ENCODE results near the gene PTBP2.
"Not testable (repeated sequence)": the region's sequence is repeated elsewhere in the genome, so short reads cannot be mapped to it uniquely, and the experiment has no call there.

The PTBP2 gene

DNA sequence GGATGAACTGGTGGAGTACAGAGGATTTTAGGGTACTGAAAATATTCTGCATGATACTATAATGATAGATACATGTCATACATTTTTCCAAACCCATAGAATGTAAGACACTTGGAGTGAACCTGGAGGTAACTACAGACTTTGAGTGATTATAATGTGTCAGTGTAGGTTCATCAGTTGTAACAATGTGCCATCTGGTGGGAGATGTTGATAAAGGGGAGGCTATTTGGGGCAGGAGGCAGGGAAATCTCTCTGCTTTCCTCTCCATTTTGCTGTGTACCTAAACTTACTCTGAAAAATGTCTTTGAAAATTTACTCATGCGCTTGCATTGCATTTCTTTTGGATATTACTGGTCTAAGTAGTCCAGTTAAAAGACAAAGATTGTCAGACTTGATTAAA is 35.2 kb downstream of the PTBP2 start:
- Histone ChIP-seq H3K79me2 (ENCODE audit: low read length) (no peaks in the 10 kb centered on the region), H3K27me3 (ENCODE audit: low read depth, low read length) (no peaks in the 10 kb centered on the region), H3K9me3 (ENCODE audit: insufficient read depth, low read length) (no peaks in the 10 kb centered on the region), H3K4me2 (ENCODE audit: low read length) (no peak overlapping the region), H3K4me1 (ENCODE audit: low read length) (no peaks in the 10 kb centered on the region), H3K27ac (ENCODE audit: low read length) (no peak overlapping the region), H2AFZ (ENCODE audit: low read depth, low read length) (no peak overlapping the region), H4K20me1 (ENCODE audit: insufficient read depth, low read length) (no peaks in the 10 kb centered on the region), H3K9ac (ENCODE audit: low read length) (no peak overlapping the region), H3K36me3 (replicated peaks; ENCODE audit: low read depth, low read length) (peaks cover 53% of the 10 kb centered on the region), H3K4me3 (ENCODE audit: low read length) (no peak overlapping the region)
- no peak for TF ChIP-seq EZH2phosphoT487 (IDR thresholded peaks at IDR 0.05; ENCODE audit: low read depth)
- TF ChIP-seq, protein P1, sequence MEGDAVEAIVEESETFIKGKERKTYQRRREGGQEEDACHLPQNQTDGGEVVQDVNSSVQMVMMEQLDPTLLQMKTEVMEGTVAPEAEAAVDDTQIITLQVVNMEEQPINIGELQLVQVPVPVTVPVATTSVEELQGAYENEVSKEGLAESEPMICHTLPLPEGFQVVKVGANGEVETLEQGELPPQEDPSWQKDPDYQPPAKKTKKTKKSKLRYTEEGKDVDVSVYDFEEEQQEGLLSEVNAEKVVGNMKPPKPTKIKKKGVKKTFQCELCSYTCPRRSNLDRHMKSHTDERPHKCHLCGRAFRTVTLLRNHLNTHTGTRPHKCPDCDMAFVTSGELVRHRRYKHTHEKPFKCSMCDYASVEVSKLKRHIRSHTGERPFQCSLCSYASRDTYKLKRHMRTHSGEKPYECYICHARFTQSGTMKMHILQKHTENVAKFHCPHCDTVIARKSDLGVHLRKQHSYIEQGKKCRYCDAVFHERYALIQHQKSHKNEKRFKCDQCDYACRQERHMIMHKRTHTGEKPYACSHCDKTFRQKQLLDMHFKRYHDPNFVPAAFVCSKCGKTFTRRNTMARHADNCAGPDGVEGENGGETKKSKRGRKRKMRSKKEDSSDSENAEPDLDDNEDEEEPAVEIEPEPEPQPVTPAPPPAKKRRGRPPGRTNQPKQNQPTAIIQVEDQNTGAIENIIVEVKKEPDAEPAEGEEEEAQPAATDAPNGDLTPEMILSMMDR (IDR thresholded peaks at IDR 0.05; ENCODE audit: low read depth, low read length): no peak

DNA sequence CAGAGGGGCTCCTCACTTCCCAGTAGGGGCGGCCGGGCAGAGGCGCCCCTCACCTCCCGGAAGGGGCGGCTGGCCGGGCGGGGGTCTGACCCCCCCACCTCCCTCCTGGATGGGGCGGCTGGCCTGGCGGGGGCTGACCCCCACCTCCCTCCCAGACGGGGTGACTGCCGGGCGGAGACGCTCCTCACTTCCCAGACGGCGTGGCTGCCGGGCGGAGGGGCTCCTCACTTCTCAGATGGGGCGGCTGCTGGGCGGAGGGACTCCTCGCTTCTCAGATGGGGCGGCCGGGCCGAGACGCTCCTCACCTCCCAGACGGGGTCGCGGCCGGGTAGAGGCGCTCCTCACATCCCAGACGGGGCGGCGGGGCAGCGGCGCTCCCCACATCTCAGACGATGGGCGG is 41.0 kb downstream of the PTBP2 start:
- peaks cover 15% of the 10 kb centered on the region for H3K36me3 ChIP-seq (replicated peaks; ENCODE audit: low read depth, low read length)
- not testable (repeated sequence) for H3K27ac ChIP-seq (ENCODE audit: low read length); H3K27me3 ChIP-seq (ENCODE audit: low read depth, low read length); H3K4me1 ChIP-seq (ENCODE audit: low read length); H3K4me3 ChIP-seq (ENCODE audit: low read length); H3K9me3 ChIP-seq (ENCODE audit: insufficient read depth, low read length); H4K20me1 ChIP-seq (ENCODE audit: insufficient read depth, low read length); H2AFZ ChIP-seq (ENCODE audit: low read depth, low read length); H3K4me2 ChIP-seq (ENCODE audit: low read length); H3K9ac ChIP-seq (ENCODE audit: low read length); H3K79me2 ChIP-seq (ENCODE audit: low read length)

DNA sequence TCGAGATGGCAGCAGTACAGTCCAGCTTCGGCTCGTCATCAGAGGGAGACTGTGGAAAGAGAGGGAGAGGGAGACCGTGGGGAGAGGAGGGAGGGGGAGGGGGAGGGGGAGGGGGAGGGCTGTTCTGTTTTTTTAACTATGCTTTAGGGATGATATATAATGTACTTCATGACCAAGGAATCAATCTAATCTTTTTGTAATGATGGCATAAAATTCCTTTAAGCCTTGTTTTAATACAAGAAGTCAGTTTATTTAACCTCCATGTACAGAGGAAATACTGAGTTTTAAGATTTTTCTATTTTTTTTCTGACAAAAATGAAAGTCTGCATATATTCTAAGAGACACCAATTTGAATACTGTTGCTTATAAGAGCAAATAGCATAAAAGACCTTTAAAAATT is 41.9 kb downstream of the PTBP2 start:
- no peak overlapping the region for H2AFZ ChIP-seq (ENCODE audit: low read depth, low read length)
- no peaks in the 10 kb centered on the region for H3K4me1 ChIP-seq (ENCODE audit: low read length)
- H3K36me3 ChIP-seq (replicated peaks; ENCODE audit: low read depth, low read length): peaks cover 10% of the 10 kb centered on the region
- H3K9ac ChIP-seq (ENCODE audit: low read length): no peak overlapping the region
- H3K27ac ChIP-seq (ENCODE audit: low read length): no peak overlapping the region
- no peaks in the 10 kb centered on the region for H3K9me3 ChIP-seq (ENCODE audit: insufficient read depth, low read length)
- H4K20me1 ChIP-seq (ENCODE audit: insufficient read depth, low read length): no peaks in the 10 kb centered on the region
- no peaks in the 10 kb centered on the region for H3K27me3 ChIP-seq (ENCODE audit: low read depth, low read length)
- peaks cover 12% of the 10 kb centered on the region for H3K79me2 ChIP-seq (ENCODE audit: low read length)
- H3K4me3 ChIP-seq (ENCODE audit: low read length): no peak overlapping the region
- no peak overlapping the region for H3K4me2 ChIP-seq (ENCODE audit: low read length)
- TF ChIP-seq EZH2phosphoT487 (IDR thresholded peaks at IDR 0.05; ENCODE audit: low read depth): no peak
- TF ChIP-seq, protein P1 (IDR thresholded peaks at IDR 0.05; ENCODE audit: low read depth, low read length): no peak

DNA sequence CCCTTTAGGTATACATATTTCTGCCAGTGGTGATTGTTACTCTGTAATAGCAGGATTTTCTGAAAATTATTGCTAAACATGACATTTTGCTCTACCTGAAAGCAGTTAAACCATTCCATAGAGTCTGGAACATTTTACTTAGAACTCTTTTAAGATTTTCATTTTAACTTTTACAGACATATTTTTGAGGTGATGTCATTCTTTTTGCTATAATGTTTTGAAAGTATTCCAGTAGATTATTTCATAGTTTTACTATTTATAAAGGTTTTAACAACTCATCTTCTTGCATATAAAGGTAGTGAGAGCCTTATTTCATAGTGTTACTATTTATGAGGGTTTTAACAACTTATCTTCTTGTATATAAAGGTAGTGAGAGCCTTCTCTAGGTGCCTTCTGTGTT is 42.9 kb downstream of the PTBP2 start:
- Histone ChIP-seq H3K9me3 (ENCODE audit: insufficient read depth, low read length) (no peaks in the 10 kb centered on the region), H3K9ac (ENCODE audit: low read length) (no peak overlapping the region), H3K79me2 (ENCODE audit: low read length) (peaks cover 12% of the 10 kb centered on the region), H2AFZ (ENCODE audit: low read depth, low read length) (no peak overlapping the region), H3K4me3 (ENCODE audit: low read length) (no peak overlapping the region), H3K36me3 (replicated peaks; ENCODE audit: low read depth, low read length) (peaks cover 7% of the 10 kb centered on the region), H4K20me1 (ENCODE audit: insufficient read depth, low read length) (no peaks in the 10 kb centered on the region), H3K4me2 (ENCODE audit: low read length) (no peak overlapping the region), H3K27me3 (ENCODE audit: low read depth, low read length) (no peaks in the 10 kb centered on the region), H3K27ac (ENCODE audit: low read length) (no peak overlapping the region), H3K4me1 (ENCODE audit: low read length) (no peaks in the 10 kb centered on the region)
- no peak for TF ChIP-seq EZH2phosphoT487 (IDR thresholded peaks at IDR 0.05; ENCODE audit: low read depth)
- TF ChIP-seq, protein P1 (IDR thresholded peaks at IDR 0.05; ENCODE audit: low read depth, low read length): no peak

DNA sequence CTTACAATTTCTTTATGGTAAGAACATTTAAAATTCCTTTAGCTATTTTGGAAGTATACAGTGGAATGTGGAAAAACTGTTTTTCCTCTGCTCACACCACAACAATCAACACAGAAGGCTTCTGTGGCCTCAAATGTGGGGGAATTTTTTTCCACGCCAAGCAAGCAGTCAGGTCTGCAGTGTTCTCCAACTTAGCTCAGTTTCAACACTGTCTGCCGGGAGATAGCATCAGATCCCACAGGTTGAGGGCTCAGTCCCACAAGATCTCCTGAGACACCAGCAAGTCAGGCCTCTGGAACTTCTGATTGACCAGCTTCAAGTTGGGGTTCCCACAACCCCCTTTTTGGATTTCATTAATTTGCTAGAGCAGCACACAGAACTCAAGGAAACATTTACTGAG is 50.3 kb downstream of the PTBP2 start:
- Histone ChIP-seq H3K27me3 (ENCODE audit: low read depth, low read length) (no peaks in the 10 kb centered on the region), H3K79me2 (ENCODE audit: low read length) (peaks cover 7% of the 10 kb centered on the region), H3K36me3 (replicated peaks; ENCODE audit: low read depth, low read length) (peaks cover 6% of the 10 kb centered on the region), H4K20me1 (ENCODE audit: insufficient read depth, low read length) (no peaks in the 10 kb centered on the region), H3K9me3 (ENCODE audit: insufficient read depth, low read length) (no peaks in the 10 kb centered on the region), H3K4me3 (ENCODE audit: low read length) (no peak overlapping the region), H3K4me2 (ENCODE audit: low read length) (no peak overlapping the region), H3K27ac (ENCODE audit: low read length) (no peak overlapping the region), H2AFZ (ENCODE audit: low read depth, low read length) (no peak overlapping the region), H3K4me1 (ENCODE audit: low read length) (no peaks in the 10 kb centered on the region), H3K9ac (ENCODE audit: low read length) (no peak overlapping the region)
- TF ChIP-seq, protein P1 (IDR thresholded peaks at IDR 0.05; ENCODE audit: low read depth, low read length): no peak
- TF ChIP-seq EZH2phosphoT487 (IDR thresholded peaks at IDR 0.05; ENCODE audit: low read depth): no peak

Data from OCI-LY3 (cell line).